ENCODE data around the gene ANTKMT.

DNA sequence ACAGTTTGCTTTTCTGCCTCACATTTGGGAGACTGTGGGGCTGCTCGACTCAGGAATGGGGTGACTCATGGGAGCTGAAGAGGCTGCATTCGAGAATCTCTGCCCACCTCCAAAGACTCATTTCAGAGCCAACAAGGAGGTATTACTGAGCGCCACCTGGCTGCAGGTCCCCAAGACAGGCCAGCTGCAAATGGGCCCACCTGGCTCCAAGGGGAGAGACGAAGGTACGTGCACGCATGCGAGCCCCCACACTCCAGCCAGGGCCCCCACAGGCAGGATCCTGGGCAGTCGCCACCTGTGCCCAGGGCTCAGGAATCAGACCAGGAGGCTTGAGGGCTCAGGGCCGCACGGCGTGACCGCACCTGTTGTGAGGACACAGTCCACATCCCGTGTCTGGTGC, 12.0 kb downstream of the ANTKMT start:
- TF ChIP-seq, protein P1, sequence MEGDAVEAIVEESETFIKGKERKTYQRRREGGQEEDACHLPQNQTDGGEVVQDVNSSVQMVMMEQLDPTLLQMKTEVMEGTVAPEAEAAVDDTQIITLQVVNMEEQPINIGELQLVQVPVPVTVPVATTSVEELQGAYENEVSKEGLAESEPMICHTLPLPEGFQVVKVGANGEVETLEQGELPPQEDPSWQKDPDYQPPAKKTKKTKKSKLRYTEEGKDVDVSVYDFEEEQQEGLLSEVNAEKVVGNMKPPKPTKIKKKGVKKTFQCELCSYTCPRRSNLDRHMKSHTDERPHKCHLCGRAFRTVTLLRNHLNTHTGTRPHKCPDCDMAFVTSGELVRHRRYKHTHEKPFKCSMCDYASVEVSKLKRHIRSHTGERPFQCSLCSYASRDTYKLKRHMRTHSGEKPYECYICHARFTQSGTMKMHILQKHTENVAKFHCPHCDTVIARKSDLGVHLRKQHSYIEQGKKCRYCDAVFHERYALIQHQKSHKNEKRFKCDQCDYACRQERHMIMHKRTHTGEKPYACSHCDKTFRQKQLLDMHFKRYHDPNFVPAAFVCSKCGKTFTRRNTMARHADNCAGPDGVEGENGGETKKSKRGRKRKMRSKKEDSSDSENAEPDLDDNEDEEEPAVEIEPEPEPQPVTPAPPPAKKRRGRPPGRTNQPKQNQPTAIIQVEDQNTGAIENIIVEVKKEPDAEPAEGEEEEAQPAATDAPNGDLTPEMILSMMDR (IDR thresholded peaks at IDR 0.05; ENCODE audit: insufficient read depth, low read length, poor library complexity, severe bottlenecking), result no peak
- no peak for TF ChIP-seq EZH2phosphoT487 (conservative IDR thresholded peaks at IDR 0.05; ENCODE audit: low read length)

All from SU-DHL-6 (cell line).